Activated naive CD4-positive, alpha-beta T cell treated with anti-CD3 and anti-CD28 coated beads, Interleukin-2, amount 10 ng/mL, durations not matched to agents 7 days and 5 days (primary cell): ENCODE data around the gene ASB6.

Experiments
- CTCF ChIA-PET: fragments of 350-600 bp; sonication (Branson Sonifier 250); formaldehyde crosslinking; loops from one replicate; lab custom pipeline; 2021; ENCODE audit warnings: antibody characterized with exemption; lab: Charles Lee
- DNase-seq: peaks from one replicate; pipeline ENCODE4 v3.0.0-alpha.2; 2020
- H3K27ac Mint-ChIP-seq: one replicate; pipeline ENCODE4 v1.8.0; 2021; ENCODE audit warnings: mild to moderate bottlenecking, moderate library complexity, mixed read lengths
- H3K27me3 Mint-ChIP-seq: one replicate; pipeline ENCODE4 v1.8.0; 2021; ENCODE audit warnings: mild to moderate bottlenecking, mixed read lengths
- H3K36me3 Mint-ChIP-seq: one replicate; pipeline ENCODE4 v1.8.0; 2021; ENCODE audit warnings: mixed read lengths
- H3K4me1 Mint-ChIP-seq: one replicate; pipeline ENCODE4 v1.8.0; 2021; ENCODE audit warnings: mixed read lengths
- H3K4me3 Mint-ChIP-seq: one replicate; pipeline ENCODE4 v1.8.0; 2021; ENCODE audit warnings: mild to moderate bottlenecking, moderate library complexity, mixed read lengths
- H3K9me3 Mint-ChIP-seq: one replicate; pipeline ENCODE4 v1.8.0; 2021; ENCODE audit warnings: mixed read lengths

ASB6 gene

GRCh38 chr9:129609486-129610212 is 32.3 kb downstream of the ASB6 start:
- CTCF ChIA-PET, result interaction anchor here (1.5 to 2.2 kb wide), 7 partner anchors 14 to 478 kb away, joined by 4 to 14 read pairs (median 7); no protein-coding TSS in a partner anchor
- Mint-ChIP-seq H3K9me3 (no peaks in the 10 kb centered on the region), H3K4me1 (peaks cover 53% of the 10 kb centered on the region), H3K27me3 (peaks cover 42% of the 10 kb centered on the region), H3K4me3 (peak overlapping the region; percentile 84), H3K36me3 (no peaks in the 10 kb centered on the region), H3K27ac (peak overlapping the region; percentile 77)
- DNase-seq, result peak; percentile 74

- CTCF ChIA-PET, result interaction anchor here (0.6 to 2.2 kb wide), 10 partner anchors 15 to 477 kb away, joined by 3 to 14 read pairs (median 6); no protein-coding TSS in a partner anchor
- no peaks in the 10 kb centered on the region for H3K9me3 Mint-ChIP-seq
- H3K27me3 Mint-ChIP-seq, result peaks cover 38% of the 10 kb centered on the region
- H3K27ac Mint-ChIP-seq, result peak overlapping the region; percentile 42
- DNase-seq, result no peak
- H3K36me3 Mint-ChIP-seq, result no peaks in the 10 kb centered on the region
- peaks cover 58% of the 10 kb centered on the region for H3K4me1 Mint-ChIP-seq
- peak overlapping the region; percentile 28 for H3K4me3 Mint-ChIP-seq
These were observed 33.1 kb downstream of the ASB6 start for GRCh38 chr9:129608561-129609481.

- H3K4me1 Mint-ChIP-seq, result peaks cover 71% of the 10 kb centered on the region
- H3K4me3 Mint-ChIP-seq, result no peak overlapping the region
- CTCF ChIA-PET, result interaction anchor here (1.6 to 2.4 kb wide), 2 partner anchors 434 to 476 kb away, joined by 7 to 13 read pairs; no protein-coding TSS in a partner anchor
- no peaks in the 10 kb centered on the region for H3K9me3 Mint-ChIP-seq
- no peaks in the 10 kb centered on the region for H3K36me3 Mint-ChIP-seq
- H3K27me3 Mint-ChIP-seq, result peaks cover 31% of the 10 kb centered on the region
- peak overlapping the region; percentile 65 for H3K27ac Mint-ChIP-seq
- DNase-seq, result no peak
These were observed 34.9 kb downstream of the ASB6 start for GRCh38 chr9:129607027-129607387.

- CTCF ChIA-PET, result interaction anchor here (0.9 to 2.4 kb wide), 5 partner anchors 22 to 475 kb away, joined by 3 to 13 read pairs (median 7); partner anchors contain the start of gene IER5L
- Mint-ChIP-seq H3K27me3 (peaks cover 29% of the 10 kb centered on the region), H3K36me3 (no peaks in the 10 kb centered on the region), H3K4me1 (peaks cover 71% of the 10 kb centered on the region), H3K27ac (no peak overlapping the region), H3K4me3 (no peak overlapping the region), H3K9me3 (no peaks in the 10 kb centered on the region)
- no peak for DNase-seq
These were observed 35.6 kb downstream of the ASB6 start for GRCh38 chr9:129606161-129607026.

- Mint-ChIP-seq H3K27ac (peak overlapping the region; percentile 3), H3K4me1 (peaks cover 62% of the 10 kb centered on the region), H3K4me3 (no peak overlapping the region), H3K9me3 (no peaks in the 10 kb centered on the region), H3K36me3 (no peaks in the 10 kb centered on the region), H3K27me3 (peaks cover 31% of the 10 kb centered on the region)
- peak; percentile 52 for DNase-seq
- CTCF ChIA-PET, result interaction anchor here (0.7 to 2.4 kb wide), 3 partner anchors 430 to 474 kb away, joined by 3 to 13 read pairs (median 4); no protein-coding TSS in a partner anchor
These were observed 37.2 kb downstream of the ASB6 start for GRCh38 chr9:129604766-129605163.

- H3K4me3 Mint-ChIP-seq, result no peak overlapping the region
- no peak overlapping the region for H3K27ac Mint-ChIP-seq
- peaks cover 35% of the 10 kb centered on the region for H3K27me3 Mint-ChIP-seq
- H3K4me1 Mint-ChIP-seq, result peaks cover 59% of the 10 kb centered on the region
- CTCF ChIA-PET, result interaction anchor here (0.7 to 1.5 kb wide), 2 partner anchors 430 to 473 kb away, joined by 3 to 4 read pairs; no protein-coding TSS in a partner anchor
- no peaks in the 10 kb centered on the region for H3K36me3 Mint-ChIP-seq
- no peaks in the 10 kb centered on the region for H3K9me3 Mint-ChIP-seq
- DNase-seq, result no peak
These were observed 37.7 kb downstream of the ASB6 start for GRCh38 chr9:129604056-129604765.

DNA sequence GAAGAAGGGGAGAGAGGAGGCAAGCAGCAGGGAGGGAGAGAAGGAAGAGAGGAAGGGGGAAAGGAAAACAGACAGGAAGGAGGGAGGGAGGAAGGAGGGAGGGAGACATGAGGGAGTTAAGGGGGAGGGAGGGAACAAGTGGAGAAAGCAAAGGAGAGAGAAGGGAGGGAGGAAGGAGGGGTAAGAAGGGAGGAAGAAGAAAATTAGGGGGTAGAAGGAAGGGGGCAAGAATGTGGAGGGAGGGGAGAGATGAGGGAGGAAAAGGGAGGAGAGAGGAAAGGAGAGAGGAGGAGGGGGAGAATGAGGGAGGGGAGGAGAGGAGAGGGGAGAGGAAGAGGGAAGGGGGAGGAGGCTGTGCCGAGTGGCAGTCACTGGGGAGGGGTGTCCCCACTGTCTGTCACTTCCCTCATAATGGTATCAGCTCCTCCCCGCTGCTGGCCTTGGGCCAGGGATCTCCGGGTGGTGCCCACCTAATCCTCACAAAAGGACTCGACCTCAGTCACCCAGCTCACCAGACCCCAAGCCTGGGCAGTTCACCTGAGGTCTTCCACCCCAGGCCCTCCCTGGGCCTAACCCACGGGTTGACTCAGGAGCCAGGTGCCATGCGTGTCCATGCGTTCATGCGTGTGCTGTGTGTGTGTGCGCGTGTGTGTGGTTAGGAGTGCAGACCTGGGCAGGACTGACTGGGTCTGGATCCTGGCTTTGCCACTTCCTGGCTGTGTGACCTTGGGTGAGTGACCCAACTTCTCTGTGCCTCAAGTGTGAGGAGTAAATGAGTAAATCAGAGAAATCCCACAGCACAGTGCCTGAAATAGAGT is 39.1 kb downstream of the ASB6 start:
- H3K36me3 Mint-ChIP-seq, result no peaks in the 10 kb centered on the region

GRCh38 chr9:129601082-129601674 is 40.8 kb downstream of the ASB6 start:
- Mint-ChIP-seq H3K36me3 (no peaks in the 10 kb centered on the region), H3K27ac (no peak overlapping the region), H3K4me3 (no peak overlapping the region), H3K9me3 (no peaks in the 10 kb centered on the region), H3K4me1 (peaks cover 49% of the 10 kb centered on the region), H3K27me3 (peaks cover 61% of the 10 kb centered on the region)
- DNase-seq, result no peak
- CTCF ChIA-PET, result no interaction called here

More for the DNA sequence above, 39.1 kb downstream of the ASB6 start:
- peaks cover 54% of the 10 kb centered on the region for H3K4me1 Mint-ChIP-seq
- CTCF ChIA-PET, result interaction anchor here (1.5 kb wide), 1 partner anchor 471 kb away, joined by 4 read pairs; no protein-coding TSS in a partner anchor
- no peak overlapping the region for H3K4me3 Mint-ChIP-seq
- H3K9me3 Mint-ChIP-seq, result no peaks in the 10 kb centered on the region
- H3K27ac Mint-ChIP-seq, result peak overlapping the region; percentile 34
- DNase-seq, result no peak
- H3K27me3 Mint-ChIP-seq, result peaks cover 49% of the 10 kb centered on the region

DNA sequence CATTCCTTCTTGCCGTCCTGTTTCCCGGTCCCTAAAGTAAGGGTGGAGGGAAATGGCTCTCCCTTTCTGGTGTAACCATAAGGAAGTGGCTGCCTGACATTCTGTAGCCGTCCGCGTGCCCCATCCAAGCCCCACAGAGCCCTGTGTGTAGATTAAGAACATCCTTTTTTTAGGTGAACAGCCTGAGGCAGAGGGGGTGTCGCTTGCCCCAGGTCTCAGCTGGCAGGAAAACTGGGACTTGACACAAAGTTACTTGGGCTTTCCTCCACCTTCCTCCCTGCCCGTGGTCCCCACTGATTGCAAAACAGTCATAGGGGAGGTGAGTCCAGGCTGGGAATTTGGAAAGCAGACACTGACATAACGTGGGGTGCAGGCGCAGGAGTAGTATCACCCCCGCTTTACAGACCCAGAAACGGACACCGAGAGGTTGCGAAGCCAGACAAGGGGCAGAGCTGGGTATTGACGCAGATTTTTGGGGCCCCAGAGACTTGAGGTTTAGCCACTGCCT is 43.8 kb downstream of the ASB6 start:
- Mint-ChIP-seq H3K4me1 (peaks cover 39% of the 10 kb centered on the region), H3K36me3 (no peaks in the 10 kb centered on the region), H3K9me3 (no peaks in the 10 kb centered on the region), H3K4me3 (peak overlapping the region; percentile 48), H3K27me3 (peaks cover 86% of the 10 kb centered on the region), H3K27ac (no peak overlapping the region)
- CTCF ChIA-PET, result no interaction called here
- DNase-seq, result no peak

GRCh38 chr9:129597355-129598088 is 44.4 kb downstream of the ASB6 start:
- no peaks in the 10 kb centered on the region for H3K36me3 Mint-ChIP-seq
- peak; percentile 64 for DNase-seq
- CTCF ChIA-PET, result interaction anchor here (1.3 kb wide), 1 partner anchor 11 kb away, joined by 4 read pairs; no protein-coding TSS in a partner anchor
- no peak overlapping the region for H3K27ac Mint-ChIP-seq
- peaks cover 82% of the 10 kb centered on the region for H3K27me3 Mint-ChIP-seq
- H3K4me3 Mint-ChIP-seq, result peak overlapping the region; percentile 48
- H3K4me1 Mint-ChIP-seq, result peaks cover 33% of the 10 kb centered on the region
- no peaks in the 10 kb centered on the region for H3K9me3 Mint-ChIP-seq
